GM03348 (cell line): ENCODE measurements around the gene ROS1.
"Not testable (repeated sequence)": the region's sequence is repeated elsewhere in the genome, so short reads cannot be mapped to it uniquely, and the experiment has no call there.

Source experiments
- DNase-seq: peaks from one replicate; pipeline ENCODE4 v3.0.0; 2012; ENCODE audit warnings: low spot score

The ROS1 gene

DNA sequence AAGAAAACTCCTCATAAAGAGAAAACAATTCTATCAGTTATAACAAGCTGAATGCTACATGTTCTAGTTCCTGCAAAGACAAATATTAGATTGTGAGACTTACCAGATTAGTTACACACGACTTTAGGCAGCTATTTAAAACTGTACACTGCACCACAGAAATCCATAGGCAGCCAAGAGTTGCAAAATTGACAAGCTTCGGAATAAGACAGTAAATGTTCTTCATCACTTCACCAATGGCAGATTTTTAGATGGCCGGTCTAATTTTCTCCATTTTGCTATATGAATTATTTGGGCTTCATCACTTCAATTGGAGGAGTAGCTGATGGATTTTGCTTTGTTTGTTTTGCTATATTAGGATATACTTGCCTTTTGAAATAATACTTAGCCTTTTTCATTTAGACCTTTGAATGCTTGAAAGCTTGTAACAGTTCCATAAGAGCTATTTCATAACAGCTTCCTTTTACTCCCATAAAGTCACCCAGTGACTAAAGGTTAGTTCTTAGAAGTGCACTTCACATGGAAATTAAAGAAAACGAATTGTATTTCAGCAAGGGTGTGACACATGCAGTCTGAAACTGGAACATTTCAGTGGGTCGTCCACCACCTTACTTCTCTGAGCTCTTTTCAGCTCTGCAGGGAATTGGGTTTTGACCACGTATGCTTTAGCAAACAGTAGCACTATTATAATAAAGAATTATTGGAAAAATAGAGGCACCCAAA lies at the start of gene ROS1:
ROS1 (minus strand) TSS at position 512 of the 723 bp plus-strand sequence; CDS start at position 226, 286 bp downstream.
- no peak for DNase-seq

DNA sequence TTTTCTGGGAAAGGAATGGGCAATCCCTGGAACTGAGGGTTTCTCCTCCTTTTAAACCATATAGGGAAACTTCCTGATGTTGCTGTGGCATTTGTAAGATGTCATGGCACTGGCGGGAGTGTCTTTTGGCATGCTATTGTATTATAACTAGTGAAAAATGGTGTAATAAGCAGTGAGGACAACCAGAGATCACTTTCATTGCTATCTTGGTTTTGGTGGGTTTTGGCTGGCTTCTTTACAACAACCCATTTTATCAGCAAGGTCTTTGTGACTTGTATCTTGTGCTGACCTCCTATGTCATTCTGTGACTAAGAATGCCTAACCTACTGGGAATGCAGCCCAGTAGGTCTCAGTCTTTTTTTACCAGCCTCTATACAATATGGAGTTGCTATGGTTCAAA lies 47.7 kb upstream of the ROS1 start:
- no peak for DNase-seq

DNA sequence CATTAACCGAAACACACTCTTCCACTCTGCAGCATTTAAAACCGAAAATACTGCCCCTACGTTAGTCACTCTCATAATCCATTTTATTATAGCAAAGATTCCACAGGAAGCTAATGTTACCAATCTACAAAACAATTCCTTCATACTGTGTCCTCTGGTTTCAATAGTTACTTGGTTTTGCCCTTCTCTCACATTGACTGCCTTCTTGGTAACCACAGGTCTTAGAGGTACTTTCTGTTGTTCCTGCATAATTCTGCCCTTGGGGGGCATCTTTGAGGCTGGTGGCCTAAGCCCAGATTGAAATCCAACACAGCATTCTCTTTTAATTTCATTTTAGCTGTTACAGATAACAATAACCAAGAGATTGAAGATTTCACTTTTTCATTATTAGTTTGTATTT lies 46.9 kb upstream of the ROS1 start:
- DNase-seq: no peak

DNA sequence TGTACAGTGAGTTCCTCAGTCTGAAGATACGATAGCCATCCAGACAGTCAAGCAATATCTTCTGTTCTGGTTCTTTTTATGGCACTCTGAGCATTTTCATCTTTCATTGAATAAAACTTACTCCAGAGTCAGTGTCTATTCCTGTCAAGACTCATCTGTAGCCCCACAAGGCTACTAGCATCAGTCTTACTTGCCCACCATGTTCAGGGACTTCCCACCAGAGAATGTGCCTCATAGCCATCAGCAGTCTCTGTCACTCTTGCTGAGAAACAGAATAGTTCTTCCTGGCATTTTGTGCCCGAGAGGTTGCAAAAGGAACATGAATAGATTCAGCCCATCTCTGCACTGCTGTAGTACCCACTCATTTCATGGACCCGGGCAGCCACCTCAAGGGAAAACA lies 44.0 kb upstream of the ROS1 start:
- DNase-seq: no peak

DNA sequence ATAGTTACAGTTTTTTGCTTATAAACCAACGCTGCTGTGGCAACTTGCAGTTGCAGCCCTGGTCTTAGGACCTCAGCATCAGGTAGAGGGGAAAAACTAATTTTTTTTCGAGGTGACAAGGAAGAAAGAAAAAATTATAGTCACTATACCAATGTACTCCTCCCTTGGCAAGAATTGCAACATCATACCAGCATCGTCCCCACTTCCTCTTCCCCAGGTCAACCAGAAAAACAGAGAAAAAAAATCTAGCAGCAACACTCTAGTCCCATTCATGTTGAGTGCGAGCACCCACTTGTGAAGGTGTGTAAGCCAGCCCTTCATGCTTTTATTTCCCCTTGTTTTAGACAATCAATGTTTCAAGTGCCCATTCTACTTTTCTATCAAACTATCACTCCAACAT lies 43.6 kb upstream of the ROS1 start:
- DNase-seq: no peak

DNA sequence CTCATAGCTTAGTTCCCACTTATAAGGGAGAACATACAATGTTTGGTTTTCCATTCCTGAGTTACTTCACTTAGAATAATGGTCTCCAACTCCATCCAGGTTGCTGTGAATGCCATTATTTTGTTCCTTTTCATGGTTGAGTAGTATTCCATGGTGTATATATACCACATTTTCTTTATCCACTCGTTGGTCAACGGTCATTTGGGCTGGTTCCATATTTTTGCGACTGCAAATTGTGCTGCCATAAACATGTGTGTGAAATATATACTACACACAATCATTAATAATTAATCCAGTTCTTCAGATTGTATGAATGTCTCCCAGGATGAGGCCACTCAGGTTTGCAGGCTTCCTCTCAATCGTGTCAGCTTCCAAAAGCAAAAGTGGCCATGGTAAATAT lies 42.8 kb upstream of the ROS1 start:
- not testable (repeated sequence) for DNase-seq

DNA sequence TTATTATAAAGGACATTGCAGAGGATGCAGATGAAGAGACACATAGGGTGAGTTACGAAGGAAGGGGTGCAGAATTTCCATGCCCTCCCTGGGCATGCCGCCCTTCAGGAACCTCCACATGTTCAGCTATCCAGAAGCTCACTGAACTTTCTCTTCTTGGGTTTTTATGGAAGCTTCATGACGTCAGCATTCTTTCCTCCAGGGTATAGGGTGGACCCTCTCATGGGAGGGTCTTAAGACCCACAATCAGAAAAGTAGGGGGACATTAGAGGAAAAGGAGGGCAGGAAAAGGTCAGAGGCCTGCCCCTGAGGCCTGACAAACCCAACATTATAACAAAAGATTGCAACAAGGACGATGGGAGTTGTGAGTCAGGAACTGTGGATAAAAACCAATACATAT lies 42.1 kb upstream of the ROS1 start:
- no peak for DNase-seq

DNA sequence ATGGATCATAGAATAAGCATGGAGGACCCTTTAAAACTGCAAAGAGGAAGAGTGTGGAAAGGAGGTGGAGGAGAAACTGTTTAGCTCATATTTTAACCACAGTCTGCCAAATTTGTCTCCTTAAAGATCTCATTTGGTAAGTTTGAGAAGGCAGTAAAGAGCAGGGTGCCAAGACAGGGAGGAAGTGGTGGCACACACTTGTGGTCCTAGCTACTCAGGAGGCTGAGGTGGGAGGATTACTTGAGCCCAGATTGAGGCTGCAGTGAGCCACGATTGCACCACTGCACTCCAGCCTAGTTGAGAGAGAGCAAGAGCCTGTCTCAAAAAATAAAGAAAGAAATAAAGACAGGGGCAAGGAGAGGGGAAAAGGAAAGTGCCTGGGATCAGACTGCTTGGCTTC lies 39.9 kb upstream of the ROS1 start:
- no peak for DNase-seq

DNA sequence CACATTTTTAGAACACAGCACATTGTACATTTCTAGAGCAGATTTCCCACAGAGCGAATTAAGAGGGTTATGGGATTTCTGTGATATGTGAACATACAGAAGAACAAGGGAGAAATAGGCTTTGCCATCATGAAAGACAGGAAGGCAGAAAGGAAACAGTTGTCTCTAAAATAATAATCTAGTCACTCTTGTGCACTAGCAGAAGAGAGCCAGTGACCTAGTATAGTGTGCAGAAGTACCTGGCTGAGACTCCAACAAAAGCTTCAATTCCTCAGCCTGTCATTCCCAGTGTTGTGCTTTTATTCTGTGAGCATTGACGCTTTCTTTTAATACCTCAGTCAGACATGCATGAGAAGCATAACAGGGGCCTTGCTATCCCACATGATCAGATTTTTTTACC lies 39.0 kb upstream of the ROS1 start:
- no peak for DNase-seq

DNA sequence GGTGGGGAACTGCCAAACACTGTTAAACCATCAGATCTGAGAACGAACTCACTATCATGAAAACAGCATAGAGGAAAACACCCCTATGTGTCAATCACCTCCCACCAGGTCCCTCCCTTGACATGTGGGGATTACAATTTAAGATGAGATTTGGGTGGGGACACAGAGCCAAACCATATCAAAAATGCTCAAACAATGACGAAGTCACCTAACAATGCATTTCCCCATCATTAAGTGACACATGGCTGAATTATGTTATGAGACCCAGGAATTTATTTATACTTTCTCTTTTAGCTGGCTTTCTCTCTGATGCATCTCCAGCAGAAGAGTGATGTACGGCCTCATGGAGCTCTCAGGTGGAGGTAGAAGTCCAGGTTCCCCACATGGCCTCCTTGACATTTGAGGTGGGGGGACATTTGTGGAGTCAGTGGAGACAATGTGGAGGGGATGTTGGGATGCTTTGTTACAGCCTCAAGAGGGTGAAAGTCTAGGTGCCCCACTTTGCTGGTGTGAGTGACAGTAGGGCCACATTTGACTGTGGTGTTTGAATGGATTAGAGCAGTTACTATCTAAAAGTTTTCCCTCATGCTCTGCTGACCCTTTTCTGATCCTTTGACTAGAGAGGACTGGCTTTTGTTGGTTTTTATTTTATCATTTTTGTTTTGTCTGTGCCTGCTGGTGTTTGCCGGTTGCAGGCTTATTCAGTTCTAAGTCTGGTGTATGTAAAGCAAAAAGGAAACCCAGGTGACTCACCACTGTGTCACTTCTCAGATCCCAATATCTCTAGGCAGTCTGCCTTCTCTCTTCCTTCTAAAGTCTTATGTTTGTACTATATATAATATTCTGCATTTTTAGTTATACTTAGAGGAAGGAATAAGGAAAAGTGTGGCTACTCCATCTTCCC lies 38.3 kb upstream of the ROS1 start:
- DNase-seq: peak; percentile 61

DNA sequence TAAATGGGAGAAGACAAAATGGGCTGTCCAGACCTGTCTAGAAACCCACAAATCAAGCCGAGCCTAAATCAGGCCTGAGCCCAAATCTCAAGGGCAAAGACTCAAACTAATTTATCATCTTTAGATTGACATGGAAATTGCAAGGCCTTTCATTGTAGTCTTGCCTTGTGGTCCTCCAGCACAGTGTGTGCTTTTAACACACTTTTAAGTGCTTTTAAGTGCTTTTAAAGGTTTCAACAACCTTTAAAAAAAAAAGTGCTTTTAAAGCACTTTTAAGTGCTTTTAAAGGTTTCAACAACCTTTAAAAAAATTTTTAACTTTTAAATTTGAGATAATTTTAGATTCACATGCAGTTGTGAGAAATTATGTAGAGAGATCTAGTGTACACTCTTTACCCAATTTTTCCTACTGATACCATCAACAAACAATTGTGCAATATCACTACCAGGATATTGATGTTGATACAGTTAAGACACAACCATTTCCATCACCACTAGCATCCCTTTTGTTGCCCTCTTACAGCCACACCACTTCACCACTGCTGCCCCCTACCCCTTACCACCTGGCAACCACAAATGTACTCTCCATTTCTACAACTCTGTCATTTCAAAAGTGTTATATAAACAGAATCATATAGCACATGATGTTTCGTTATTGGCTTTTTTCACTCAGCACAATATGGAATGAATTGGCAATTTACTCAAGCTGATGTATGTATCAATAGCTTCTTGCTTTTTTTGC lies 33.6 kb upstream of the ROS1 start:
- DNase-seq: no peak

DNA sequence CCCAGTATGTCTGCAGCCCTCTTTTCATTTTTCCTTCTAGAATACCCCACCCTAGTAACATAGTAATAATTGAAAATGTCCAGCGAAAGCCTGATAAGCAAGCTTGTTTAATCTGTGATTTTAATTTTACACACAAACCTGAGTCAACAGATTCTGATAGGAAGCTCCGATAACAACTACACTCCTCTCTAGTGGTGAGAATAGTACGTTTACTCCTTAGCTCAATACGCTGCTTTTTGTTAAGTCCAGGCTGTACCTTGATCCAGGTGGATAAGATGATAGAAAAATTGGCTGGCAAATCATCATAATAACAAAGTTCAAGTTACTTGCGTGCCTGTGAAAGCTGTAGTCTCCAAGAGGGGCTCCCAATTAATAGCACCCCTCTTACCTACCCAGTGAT lies 31.3 kb upstream of the ROS1 start:
- no peak for DNase-seq

DNA sequence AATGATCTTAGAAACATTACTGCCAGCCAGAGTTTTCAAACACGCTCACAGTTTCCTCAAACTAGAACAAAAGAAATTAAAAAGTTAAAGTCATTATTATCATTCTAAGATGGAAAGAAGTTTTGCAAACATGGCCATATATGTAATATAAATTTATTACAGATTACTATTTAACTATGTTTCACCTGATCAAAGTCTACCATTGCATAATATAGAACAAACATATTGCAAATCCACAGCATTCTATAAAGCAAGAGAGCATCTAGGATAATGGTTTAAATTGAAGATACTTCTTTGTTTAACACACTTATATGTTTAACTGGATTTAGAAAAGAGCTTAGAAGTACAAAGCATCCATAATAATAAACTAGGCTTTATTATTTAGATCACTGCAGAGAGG lies 30.5 kb upstream of the ROS1 start:
- DNase-seq: no peak

DNA sequence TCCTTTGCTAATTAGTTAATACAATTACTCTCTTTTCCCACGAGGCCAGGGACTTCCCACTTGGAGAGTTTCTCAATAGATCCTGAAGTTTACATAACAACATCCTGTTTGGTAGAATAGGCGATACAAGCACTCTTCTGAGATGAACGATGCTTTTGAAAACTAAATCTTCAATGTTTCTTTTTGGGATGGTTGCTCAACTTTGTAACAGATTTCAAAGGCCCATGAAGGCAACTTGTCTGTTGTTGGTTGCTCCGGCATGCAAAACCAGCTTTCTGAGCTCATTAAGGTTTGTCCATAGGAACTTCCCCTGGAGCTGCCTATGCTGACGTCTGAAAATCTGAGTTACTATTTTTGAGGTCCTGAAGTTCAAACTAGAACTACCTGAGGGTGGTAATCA lies 25.9 kb upstream of the ROS1 start:
- no peak for DNase-seq

DNA sequence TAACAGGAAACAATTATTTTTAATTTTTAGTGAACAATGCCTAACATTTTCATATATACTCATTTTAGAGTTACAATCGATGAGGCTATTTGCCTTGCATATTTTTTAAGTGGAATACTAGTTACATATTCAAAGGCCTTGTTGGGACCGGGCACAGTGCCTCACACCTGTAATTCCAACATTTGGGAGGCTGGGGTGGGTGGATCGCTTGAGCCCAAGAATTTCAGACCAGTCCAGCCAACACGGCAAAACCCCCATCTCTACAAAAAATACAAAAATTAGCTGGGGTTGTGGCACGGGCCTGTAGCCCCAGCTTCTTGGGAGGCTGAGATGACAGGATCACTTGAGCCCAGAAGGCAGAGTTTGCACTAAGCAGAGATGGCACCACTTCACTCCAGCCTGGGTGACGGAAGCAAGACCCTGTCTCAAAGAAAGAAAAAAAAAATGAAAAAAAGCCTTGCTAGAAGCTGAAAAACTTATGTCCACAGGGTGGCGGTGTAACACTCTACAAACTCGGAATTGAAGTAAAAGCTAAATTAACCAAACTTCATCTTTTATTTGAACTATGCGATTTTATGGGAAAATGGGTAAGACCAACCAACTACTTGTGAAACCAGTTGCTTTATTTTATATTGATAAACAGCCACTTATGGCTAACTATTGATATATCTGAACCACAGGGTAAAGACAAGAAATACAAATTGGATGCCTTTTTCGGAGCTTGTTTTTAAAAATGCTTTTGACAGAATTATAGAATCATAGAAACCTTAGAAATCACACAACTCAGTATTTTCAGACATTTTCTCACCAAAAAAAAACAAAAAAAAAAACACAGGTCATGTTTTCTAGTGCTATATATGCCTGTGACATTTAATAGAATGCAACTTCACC lies 24.1 kb upstream of the ROS1 start:
- DNase-seq: peak; percentile 35

DNA sequence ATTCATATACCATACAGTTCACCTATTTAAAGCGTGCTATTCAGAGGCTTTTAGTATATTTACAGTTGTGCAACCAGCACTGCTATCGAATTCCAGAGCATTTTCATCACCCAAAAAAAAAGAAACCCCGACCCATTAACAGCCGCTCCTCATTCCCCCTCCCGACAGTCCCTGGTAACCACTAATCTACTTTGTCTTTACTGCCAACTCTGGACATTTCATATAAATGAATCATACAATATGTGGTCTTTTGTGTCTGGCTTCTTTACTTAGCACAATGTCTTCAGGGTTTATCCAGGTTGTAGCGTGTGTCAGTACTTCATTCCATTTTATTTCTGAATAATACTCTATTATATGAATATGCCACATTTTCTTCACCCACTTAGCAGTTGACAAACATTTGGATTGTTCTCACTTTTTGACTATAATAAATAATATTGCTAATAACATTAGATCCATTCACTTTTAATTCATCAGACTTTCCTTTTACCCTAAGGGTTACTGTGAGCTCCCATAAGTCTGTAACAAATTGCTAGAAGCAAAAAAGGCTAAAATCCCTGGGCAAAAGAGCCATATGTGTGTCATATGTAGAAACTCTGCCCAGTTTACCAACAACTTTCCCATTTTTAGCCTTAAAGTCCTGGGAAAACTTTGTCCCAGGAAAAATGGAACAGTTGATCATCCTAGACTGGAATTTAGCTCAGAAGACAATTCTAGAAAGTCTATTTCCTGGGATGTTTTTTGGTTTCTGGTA lies 23.2 kb upstream of the ROS1 start:
- DNase-seq: peak; percentile 81

DNA sequence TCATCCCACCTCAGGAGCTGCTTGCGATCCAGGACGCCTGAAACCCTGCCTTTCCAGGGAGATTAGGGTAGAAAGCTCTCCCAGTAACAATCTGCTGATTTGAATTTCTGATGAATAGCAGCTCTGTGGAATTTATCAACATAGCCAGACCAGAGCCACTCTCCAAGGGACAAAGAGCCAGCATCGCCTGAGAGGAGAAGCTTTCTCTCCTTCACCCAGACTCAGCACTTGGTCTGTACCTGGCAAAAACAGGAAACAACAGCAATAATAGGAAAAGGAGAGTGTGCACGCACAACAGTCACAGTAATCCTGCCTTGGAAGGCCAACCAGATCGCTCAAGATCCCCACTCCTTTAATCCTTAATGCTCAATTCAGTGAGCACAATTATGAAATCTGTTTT lies 22.3 kb upstream of the ROS1 start:
- DNase-seq: peak; percentile 8

DNA sequence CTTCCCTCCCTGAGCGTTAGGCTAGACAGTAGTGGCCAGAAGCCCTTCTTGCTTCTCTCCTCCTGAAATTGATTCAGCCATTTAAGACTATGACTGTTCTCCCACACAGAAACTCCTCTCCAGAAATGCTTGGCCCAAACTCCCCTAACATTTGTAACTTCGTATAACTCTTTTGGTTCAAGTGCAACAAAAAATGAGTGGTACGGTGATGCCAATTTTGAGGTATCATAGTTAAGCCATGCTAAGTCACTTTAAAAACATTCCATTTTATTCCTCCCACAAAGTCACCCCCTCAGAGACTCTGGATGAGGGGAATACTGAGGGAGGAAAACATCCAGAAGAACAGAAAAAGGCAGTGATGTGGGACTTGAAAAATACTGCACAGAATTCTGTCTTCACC lies 21.1 kb upstream of the ROS1 start:
- DNase-seq: no peak

DNA sequence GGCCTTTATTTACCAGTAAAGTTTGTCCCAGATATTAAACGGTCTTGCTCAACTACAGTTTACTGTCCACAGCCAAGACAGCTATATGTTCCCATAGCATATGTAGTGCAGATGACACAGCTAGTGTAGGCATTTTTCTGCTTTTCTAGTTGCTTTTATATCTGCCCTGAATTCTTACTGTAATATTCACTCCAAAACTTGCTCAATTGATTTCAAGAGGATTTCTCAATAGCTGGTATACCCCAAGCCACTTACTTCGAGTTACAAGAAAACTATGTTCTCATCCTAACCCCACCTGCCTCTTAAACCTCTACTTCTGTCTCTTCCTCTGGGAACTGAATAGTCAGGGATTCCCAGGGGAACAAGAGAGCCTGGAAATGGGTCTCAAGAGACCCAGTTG lies 18.9 kb upstream of the ROS1 start:
- peak; percentile 53 for DNase-seq

DNA sequence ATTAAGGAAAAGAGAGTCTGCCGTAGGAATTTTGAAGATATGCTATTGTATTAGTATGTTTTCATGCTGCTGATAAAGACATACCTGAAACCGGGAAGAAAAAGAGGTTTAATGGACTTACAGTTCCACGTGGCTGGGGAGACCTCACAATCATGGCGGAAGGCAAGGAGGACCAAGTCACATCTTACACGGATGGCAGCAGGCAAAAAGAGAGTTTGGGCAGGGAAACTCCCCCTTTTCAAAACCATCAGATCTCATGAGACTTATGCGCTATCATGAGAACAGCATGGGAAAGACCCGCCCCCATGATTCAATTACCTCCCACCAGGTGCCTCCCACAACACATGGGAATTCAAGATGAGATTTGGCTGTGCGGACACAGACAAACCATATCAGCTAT lies 16.6 kb upstream of the ROS1 start:
- not testable (repeated sequence) for DNase-seq

DNA sequence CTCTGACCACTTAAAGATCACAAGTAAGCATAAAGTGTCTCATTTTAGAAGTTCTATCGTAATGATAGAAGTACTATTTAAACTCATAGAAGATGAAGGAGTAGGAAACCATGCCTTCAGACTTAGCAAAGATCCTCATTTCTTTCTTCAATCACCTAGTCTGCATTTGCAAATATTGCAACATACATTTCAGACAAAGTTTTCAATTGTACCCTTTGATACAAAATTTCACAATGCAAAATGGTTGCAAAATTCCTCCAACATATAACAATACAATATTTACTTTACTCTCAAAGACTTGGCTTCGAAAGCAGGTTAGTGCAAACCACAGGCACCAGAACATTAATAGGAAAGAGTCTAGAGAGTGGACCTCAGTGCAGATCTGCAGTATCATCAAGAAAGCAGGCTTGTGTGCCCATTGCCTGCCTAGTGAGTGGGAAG lies 16.1 kb upstream of the ROS1 start:
- peak; percentile 28 for DNase-seq
